NCI-H2107 (cell line): Measurements from ENCODE around the gene TXNRD1.

Experiments
- DNase-seq: peaks from one replicate; lab custom pipeline; 2025; lab: John Stamatoyannopoulos, UW

The TXNRD1 gene

DNA sequence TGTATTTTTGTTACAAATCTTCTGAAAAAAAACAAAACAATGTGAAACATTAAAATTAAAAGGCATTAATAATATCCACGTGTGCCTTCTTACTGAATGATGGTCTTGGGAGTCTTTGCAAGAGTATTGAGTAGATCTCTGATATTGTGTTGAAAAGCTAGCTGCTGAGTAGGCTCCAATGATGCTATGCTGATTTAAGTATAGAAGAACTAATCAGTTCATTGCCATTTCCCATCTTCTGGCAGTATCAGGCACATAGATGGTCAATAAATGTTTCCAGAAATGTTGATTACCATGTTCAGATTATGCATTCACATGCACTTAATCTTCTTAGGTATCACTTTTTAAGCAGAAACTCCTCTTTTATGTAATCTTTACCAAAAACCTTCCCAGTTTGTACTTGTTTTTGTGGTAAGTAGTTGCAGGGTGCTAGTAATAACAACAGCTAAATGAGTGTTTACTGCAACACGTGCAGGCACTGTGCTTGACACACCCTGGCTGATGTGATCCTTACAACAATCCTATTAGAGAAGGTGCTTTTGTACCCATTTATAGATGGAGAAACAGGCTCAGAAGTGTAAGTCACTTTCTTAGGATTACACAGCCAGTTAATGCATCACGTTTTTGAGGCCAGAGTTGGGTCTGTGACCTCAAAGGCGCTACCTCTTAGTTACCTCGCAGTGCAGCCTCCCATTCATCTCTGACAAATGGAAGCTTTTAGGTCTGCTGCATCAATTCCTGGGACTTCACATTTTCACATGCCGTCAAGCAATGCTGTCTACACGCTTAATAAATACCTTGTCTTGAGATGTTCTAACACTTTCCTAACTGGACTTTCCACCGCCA is 134.9 kb downstream of the TXNRD1 start:
- no peak for DNase-seq

DNA sequence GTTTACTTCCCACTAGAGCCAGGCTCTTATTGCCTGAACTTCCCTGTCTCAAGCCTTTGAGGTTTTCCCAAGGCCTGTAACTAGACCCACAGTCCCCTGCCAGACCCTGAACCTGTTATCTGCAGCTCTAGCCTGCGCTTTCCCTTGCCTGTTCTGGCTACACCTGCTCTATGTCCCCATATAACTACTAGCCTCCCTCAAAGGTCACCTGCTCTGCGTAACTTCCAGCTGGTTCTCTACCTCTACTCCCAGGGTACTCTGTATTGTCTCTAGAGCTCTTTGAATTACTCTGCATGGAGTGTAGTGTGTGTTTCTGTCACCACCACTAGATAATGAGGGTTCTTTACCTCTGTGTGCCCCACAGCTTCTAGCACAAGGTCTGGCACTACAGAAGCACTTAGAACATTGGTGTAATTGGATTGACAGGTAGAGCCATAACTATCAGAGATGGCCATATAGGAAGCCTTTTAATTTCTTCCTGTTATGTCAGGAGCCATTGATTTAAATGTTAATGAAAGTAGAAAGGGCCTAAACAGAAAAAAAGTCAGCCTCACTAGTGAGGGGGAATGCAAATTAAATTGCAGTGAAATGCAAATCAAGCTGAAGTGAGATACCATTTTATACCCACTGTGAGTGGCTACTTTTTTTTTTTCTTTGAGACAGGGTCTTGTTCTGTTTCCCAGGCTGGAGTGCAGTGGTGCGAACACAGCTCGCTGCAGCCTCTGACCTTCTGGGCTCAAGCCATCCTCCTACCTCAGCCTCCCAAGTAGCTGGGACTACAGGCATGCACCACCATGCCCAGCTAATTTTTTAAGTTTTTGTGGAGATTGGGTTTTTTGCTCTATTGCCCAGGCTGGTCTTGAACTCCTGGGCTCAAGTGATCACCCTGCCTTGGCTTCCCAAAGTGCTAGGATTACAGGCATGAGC is 135.7 kb downstream of the TXNRD1 start:
- no peak for DNase-seq

DNA sequence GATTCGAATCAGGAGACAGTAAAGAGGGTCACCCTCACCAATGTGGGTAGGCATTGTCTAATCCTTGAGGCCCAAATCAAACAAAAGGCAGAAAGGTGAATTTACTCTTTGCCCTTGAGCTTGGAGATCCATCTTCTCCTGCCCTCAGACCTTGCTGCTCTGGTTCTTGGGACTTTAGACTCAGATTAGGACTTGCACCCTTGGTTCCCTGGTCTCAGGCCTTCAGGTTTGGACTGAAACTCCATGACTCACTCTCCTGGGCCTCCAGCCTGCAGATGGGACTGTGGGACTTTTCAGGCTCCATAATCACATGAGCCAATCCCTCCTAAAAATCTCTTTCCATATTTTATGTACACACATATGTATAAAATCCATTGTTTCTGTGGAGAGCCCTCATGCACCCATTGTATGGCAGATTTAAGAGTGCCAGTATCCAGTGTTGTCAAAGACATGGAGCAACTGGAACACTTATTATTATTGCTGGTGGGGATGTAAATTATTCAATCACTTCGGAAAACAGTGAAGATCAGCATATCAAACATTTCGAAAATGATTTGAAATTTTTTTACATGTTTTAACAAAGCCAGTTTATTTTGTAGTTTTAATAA is 136.6 kb downstream of the TXNRD1 start:
- no peak for DNase-seq

DNA sequence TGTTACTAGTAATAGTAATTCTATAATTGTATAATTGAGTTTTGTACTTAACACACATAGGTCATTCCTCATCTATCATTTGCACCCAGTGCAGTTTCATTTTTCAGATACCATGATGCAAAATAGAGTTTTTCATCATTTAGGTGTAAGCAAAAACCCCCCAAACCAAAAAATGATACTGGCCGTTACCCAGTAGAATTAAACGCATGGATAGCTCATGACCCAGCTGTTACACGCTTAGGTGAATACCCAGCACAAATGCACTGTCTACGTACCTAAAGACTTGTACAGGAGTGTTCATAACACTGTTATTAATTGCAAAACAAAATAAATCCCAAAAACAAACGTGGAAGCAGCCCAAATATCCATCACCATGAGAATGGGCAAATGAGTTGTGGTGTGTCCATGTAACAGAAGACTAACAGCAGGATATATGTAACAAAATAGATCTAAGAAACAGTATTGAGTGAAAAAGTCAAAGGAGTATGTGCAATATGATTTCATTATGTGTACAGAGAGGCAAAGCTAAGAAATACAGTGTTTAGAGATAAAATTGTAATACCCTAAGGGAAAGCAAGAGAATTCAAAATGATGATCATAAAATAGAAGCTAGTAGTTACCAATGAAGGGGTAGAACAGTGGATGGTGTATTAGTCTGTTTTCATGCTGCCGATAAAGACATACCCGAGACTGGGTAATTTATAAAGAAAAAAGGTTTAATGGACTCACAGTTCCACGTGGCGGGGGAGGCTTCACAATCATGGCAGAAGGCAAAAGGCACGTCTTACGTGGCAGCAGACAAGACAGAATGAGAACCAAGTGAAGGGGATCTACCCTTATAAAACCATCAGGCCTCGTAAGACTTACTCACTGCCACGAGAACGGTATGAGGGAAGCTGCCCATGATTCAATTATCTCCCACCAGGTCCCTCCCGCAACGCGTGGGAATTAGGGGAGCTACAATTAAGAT is 137.7 kb downstream of the TXNRD1 start:
- DNase-seq = no peak

DNA sequence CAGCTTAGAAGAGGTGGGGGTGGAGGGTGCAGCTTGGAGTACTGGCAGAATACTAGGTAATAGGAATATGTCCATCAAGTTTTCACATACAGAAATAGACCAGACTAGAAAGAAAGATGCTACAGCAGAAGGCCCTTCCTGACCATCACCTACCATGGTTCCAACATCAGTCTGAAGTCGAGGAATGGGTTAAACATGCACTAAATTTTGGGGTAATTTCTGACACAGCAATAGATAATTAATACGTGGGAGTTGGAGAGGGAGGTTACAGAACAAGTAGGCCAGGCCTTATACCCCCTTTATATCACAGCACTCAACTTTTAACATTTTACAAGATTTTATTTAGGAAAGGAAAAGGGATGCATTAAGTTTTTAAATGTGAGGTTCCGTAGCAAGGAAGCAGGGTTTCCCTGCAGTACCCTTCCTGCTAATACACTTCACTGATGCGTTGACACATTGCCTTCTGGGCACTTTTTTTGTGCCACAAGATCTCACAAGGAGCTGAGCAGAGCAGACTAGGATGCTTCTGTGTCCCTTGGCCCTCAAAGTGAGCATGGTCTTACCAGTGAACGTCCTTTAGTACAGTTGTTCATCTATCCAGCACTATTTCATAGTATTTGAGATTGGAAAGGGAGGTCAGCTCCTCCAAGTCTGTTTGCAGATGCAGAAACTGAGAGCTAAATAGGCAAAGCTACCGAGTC is 138.7 kb downstream of the TXNRD1 start:
- DNase-seq = no peak

DNA sequence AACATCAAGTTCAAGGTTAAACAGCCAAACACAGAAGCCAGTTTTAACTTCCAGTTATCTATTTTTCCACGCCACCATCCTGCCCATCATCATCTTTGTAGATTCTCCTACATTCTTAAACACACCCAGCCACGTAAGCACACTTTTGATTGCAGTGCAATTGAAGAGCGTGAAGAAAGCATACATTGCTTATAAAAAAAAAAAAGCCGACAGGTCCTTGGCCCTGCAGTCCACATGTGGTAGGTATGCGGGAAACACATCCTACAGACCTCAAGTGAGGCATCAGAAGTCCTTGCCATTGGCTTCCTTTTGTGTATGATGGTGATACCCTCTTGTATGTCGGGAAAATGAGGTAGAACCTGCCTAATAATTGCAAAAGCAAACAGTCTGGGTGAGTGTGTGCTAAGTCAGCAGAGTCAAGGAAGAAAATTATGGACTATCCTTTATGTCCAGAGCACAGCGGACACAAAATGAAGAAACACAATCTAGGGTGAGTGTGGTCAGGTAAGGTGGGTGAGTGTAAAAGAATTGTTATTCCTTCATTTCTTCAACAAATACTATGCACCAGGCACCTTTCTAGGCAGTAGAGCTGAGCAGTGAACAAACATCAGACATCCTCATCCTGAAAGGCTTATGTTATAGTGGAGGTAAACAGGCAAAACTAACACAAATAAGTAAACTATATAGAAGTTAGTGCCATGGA is 139.4 kb downstream of the TXNRD1 start:
- DNase-seq = no peak

DNA sequence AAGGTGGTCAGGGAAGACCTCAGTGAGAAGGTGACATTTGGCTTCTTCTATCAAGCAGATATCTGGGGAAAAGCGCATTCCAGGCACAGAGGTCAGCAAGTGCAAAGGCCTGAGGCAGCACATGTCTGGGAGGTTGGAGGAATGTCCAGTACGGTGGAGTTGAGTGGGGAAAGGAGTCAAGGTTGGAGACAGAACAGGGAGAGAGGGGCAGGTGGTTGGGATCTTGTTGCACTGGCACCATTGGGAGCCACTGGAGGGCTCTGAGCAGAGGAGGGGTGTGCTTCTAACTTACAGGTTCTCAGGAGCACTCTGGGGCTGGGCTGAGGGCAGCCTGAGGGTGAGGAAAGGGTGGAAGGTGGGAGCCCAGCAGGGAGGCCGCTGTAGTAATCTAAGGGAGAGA is 140.1 kb downstream of the TXNRD1 start:
- DNase-seq = no peak

DNA sequence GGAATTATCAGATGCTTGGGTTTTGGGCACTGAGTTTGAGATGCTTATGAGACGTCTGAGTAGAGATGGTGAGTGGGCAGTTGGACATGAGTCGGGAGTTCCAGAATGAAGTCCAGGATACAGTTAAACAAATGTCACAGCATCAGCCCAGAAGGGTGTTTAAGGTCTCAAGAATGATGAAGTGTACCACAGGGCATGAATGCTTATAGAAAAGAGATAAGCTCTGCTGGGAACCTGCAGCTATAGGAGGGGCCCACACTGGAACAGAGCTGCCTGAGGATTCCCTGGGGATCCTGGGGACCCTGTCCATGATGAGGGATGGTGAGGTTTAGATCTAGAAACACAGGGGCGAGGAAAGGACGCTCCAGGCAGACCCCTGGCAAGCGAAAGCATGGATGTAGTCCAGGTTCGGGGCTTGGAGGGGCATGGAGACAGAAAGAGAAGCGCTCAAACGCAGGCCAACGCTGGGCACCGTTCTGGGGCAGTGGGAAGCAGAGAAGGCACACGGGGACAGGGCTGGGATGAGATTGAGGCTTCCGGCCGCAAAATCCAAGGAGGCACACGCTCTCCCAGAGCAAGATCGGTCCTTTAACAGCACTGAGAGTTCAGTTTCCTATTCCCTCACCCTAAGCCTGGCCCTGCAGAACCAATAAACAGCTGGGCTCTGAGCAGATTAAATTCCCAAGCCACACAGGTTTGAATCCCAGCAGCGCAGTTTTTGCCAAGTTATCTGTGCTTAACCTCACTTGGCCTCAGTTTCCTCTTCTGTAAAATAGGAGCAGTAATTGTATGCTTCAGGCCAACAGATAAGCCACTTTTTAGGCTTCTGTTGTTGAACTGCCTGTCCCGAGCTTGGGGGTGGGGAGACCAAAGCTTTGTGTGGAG is 140.9 kb downstream of the TXNRD1 start:
- no peak for DNase-seq

DNA sequence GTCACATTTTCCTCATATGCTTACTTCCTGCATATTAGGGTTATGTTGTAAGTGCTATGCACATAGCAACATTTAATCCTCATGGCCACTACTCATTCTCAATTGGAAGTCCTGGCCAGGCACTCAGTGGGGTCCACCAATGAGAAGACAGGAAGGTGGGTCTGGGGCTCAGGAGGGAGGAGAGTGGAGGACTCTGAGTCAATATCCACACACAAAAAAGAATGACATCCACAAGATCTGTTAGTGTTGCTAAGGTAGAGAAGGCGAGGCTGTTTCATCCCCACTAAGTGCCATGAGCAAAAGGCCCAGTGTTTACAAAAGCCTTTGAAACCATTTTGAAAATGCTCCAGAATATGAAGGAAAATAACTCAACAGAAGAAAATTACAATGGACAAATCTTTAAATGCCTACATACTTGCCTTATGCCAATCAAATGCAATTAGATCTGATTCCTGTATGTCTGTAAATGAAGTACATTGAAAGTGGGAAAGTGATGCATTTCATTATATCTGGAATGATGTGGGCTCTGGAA is 141.9 kb downstream of the TXNRD1 start:
- no peak for DNase-seq

DNA sequence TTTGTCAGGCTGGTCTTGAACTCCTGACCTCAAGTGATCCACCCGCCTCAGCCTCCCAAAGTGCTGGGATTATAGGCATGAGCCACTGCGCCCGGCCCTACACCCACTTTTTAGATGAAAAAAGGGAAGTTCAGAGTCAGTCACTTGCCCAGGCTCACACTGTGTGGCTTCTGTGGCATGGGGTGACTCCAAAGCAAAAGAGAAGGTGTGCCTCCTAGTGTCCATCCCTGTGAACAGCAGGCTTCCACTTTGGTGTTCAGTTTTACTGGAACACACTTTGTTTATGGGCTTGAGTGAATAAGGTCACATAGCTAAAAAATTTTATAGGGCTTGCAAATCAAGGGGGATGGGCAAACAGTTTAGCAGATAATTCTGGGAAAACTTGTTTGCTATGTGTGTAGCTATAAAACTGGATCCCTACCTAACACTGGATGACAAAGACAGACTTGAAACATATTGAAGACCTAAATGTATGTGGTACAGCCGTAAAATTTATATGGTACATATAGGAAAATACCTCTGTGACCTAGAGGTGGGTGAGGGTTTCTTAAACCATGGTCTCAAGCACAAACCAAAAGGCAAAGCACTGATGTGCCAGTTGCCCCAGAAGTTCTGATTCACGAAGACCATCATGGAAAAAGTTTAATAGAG is 142.9 kb downstream of the TXNRD1 start:
- peak; percentile 26 for DNase-seq

DNA sequence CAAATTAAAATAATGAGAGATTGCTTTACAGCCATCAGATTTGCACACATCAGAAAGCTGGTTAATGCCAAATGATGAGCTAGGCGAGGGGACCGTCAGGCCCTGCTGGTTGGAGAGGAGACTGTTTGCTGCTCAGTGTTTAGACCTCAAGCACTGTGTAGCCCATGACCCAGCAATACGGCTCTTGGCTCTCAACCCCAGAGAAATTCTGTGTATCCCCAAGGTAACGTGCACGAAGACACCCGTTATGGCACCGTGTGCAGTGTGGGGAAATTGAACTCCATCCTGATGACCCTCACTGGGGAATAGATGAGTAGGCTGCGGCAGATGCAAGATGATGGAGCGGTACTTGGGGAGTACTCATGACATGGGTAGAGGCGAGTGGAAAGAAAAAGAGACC is 143.6 kb downstream of the TXNRD1 start:
- no peak for DNase-seq

DNA sequence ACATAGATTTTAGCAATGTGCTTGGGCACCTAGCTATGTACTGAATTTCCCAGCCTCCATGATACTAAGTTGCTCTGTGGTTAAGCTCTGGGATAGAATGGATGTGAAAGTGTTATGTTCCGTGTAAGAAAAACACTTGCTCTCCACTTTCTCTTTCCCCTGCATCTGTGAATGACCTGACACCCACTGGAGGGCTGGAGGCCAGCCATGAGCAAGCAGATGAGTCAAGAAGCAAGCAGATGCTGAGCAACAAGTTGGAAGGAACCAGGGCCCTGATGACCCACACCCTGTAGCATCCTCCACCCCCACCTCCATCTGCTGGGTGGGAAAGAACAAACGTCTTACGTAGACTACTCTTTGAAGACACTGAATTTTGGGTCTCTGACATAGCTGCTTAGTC is 144.6 kb downstream of the TXNRD1 start:
- DNase-seq = no peak

DNA sequence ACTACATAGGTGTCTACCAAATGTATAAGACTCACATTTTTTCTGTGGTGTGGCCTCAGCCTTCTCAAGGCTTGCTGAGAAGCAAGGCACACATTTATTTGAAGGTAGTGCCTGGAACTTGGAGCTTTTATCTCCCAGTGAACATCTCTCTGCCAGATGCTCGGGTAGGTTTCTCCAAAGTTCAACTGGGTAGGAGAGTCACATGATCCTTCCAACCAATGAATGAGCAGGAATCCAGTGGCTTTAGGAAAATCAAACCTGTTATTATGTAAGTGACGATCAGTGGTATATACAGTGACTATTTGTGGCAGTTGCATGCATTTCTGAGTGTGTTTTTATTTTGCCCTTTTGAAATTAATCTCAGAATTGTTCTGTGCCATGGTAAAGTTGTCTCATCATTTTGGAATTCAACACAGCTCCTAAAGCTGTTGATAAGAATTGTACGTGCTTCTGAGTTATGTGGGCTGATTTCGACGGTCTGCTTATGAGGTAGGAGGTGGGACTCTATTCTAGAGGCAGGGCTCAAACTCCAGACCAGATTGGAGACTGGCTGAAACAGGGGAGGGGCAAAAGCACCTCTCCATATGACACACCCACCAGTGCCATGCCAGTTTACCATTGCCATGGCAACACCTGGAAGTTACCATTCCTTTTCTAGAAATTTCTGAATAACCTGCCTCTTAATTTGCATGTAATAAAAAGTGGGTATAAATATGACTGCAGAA is 145.6 kb downstream of the TXNRD1 start:
- no peak for DNase-seq

DNA sequence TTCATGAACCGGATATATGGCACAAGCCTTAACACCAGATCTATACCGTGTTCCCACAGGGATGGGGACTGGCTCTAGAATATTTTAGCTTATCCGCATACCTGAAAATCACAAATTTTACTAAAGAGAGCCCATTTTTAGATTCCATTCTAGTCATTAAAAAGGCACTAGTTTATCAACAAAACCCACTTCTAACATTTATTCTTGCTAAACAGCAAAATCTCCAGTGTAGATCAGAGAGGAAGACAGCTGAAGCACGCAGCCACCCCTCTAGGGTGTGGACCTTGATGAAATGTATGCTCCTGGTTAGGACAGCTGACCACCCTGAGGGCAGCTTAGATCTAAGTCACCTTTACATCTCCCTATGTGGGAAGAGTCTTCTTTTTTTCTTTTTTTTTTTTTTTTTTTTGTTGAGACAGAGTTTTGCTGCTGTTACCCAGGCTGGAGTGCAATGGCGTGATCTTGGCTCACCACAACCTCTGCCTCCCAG is 150.4 kb downstream of the TXNRD1 start:
- no peak for DNase-seq

DNA sequence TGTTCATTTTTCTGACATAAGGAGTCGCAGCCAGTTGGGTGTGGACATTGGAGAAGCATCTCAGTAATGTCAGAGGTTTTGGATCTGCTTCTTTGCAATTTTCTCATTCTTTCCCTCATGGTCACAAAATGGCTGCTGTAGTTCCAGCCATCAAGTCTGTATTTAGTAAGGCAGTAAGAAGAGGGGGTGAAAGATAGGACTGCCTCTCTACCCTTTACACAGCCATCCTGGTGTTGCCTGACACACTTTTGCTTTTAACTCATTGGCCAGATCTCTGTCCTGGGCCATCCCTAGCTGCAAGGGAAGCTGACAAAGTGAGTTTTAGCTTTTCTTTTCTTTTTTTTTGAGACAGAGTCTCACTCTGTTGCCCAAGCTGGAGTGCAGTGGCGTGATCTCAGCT is 154.1 kb downstream of the TXNRD1 start:
- no peak for DNase-seq

DNA sequence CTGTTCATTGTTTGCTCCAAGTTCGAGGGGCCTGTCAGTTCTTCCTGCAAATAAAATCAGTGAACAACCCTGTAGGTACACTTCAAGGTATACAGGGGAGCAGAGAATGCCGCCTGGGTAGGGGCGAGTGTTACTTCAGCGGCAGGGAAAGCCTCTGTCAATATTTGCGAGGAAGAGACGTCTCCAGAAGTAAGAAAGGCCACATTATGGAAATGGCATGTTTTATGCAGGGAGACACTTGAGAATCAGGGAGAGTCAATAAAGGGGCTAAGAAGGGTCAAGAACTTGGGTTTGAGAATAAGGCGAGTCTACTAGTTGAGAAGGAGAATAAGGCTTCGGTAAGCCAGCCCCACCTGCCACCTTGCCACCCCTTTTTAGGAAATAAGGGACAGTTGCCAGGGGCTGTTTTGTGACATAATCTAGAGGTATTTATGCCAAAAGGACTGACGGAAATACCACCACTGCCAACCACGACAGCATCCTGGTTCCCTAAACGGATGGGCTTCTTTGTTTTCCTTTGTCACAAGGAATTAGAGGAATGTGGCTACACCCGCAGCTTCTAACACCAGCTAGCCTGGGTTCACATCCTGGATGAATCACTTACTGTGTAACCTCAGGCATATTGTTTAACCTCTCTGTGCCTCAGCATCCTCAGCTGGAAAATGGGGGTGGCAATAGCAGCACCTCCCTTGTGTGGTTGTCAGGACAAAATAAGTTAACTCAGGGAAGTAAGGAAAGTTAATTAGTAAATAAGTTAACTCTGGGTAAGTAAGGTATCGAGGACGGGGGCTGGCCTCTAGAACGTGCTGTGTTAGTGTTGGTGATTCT is 155.7 kb downstream of the TXNRD1 start:
- no peak for DNase-seq
